OCI-M2 (cell line): ENCODE data around the gene SKP1.

ENCODE experiments used
- DNase-seq: peaks from one replicate; lab custom pipeline; 2025; ENCODE audit not compliant: unreplicated experiment; lab: John Stamatoyannopoulos, UW

The SKP1 gene

GRCh38 chr5:134130239-134130945 is 46.4 kb downstream of the SKP1 start:
- DNase-seq, result no peak

DNA sequence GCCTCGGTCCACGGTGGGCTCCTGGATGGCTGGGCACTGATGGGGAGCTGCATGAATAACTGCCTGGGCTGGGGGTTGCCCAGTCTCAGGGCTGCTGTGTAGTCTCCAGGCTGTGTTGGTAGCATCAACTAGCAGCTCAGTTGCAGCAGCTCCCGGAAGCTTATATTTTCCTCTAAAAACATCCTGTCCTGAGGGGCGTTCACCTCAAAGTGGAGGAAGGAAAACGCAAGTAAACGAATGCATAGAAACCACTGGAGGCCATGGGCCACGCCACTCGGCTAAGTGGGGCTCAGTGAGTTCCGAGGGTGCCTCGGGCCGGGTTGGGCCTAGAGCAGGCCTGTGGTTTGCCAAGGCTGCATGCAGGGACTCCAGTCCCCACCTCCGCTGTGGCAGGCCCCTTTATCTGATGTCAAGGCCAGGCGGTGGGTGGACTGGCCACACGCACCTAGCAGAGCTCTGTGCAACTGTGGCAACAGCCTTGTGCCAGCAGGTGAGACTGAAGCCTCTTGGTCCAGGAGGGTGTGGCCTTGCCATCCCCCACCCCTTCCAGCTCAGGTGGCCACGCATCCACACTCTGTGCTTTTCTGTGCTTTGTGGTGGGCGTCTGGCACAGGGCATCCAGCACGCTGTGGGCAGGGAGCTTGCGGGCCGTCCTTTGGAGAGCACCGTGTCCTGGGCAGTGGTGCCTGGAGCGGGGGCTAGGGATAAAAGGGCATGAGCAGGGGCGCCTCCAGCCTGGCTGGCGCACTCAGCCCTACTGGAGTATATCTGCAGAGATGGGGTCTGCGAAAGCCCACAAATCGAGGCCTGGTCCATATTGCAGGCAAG is 47.1 kb downstream of the SKP1 start:
- no peak for DNase-seq

DNA sequence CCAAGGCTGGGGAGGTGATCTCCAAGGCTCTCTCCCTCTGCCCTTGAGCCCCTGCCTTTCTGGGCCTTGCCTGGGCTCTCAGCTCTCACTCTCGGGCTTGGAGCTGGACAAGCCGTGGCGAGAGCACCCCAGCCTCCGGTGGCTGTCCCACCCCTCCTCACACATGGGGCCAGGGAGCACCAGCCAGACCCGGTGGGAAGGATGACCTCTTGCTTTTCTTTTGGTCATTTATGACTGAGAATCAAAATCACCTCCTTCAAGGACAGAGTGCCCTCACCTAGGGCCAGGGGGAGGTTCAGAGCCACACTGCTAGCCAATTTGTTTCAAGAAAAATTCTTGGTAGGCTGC is 48.1 kb downstream of the SKP1 start:
- no peak for DNase-seq

DNA sequence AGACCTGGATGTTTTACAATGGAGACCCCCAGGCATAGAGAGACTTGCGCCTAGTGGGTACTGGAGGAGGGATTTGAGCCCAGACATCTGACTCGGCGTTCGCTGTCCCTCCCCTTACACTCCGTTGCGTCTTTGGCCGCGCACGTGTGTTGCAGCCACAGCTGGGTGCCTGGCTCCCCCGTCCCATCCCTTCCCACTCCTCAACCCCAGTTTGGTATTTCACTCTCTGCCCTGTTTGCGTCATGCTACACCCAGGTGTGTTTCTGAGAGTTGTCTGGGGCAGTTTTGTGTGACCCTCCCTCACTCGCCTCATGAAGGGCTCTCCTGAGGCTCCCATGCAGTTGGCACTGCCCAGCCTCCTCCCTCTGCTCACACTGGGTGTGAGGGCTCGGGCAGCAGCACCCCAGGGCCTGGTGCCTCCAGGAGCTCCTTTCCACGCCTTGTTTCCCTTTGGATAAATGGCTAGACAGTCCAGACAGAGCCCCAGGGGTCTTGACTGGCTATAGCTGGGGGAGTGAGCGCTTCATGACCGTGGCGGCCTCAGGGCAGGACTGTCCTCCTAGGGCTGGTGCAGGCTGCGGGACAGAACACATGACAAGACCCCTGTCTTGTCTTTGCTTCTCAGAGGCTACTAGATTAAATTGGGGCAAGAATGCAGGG is 48.6 kb downstream of the SKP1 start:
- no peak for DNase-seq

DNA sequence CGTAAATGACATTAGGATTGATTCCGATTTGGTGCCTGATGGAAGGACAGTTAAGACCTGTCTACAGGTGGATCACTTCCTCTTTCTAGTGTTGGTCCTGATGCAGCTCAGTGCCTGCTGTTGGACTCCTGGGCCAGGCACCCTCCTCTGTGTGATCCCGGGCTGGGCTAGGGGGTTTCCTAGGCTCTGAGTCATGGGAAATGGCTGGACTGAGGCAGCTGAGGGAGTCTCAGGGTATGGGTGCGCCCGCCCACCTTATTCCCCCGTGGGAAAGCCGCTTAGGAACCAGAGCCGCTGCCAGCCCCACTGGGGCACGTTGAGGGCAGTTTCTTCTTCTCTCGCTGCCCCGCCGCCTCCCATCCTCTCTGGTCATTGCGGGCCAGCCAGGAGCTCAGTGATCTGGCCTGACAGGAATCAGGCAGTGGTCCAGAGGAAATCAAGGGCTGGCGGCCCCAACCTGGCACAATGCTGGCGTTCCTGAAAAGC is 49.3 kb downstream of the SKP1 start:
- no peak for DNase-seq

DNA sequence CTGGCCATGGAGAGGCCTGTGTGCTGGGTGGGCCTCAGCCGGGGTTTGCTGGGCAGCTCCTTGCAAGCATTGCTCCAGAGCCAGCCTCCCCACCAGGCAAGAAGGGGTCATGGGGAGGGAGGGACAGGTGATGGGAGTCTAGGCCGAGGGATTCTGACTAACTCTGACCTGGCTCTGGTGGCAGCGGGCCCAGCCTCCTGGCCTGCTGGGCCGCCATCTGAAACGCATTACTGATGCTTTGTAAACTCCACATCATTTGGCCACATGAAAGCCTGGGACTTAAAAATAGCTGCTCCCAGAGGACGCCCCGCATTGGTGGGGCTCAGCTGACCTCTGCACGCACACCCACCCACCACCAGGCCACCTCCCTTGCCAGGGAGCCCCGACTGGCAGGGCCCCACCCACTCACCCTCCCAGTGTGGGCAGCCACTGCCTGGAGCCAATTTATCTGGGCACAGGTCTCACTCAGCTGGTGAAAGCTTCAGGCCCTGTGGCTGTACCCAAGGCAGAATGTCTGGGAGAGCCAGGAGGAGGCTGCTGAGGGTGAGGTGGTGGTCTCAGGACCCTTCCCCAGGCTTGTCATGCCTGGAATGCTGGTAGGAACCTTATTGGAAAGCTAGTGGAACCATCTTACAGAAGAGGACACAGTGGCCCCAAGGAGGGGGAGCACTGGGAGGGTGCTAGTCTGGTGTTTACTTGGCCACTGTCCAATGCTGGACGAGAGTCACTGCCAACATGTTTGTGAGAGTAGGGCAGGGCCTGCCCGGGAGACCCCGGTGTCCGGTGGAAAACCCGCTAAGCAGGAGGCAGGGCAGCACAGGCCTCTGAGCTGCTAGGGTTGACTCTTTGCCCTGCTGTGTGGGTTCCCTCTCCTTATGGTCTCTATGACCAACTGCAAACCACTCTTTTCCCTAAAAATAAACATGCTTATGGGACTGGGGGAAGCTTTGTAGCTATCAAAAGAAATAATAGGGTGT is 51.4 kb downstream of the SKP1 start:
- DNase-seq, result no peak

DNA sequence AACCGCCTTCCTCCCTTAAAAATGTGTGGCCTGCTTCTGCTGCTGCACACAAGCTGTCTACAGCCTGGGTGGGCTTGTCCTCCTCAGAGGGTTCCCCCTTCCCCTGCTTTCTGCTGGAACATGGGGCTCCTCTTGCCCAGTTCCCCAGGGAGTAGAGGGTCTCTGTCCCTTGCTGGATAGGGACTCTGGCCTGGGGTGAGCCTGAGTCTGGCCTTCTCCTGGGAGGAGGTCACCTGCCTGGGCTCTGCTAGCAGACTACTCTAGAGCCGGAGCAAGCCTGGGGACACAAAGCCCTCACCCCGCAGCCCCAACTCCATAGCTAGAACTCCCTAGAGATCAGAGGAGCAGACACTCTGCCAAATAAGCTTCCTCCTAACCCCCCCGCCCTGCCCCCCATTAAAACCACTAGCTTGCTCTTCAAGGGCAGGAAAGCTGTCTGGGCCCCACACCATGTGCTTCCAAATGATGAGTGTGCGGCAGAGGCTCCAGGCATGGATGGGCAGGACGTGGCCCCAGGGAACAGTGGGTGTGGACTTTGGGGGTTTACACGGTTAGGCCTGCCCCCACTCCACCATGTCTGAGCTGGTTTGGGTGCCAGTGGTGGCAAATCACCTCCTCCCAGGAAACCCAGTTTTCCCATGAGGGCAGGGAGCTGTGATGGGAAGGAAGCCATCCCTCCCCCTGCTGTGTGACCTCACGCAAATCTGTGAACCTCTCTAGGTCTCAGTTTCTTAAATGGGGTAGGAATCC is 52.3 kb downstream of the SKP1 start:
- DNase-seq, result no peak

- no peak for DNase-seq
Measured at GRCh38 chr5:134123360-134123759, 53.4 kb downstream of the SKP1 start.

- DNase-seq, result no peak
Measured at GRCh38 chr5:134122530-134122929, 54.2 kb downstream of the SKP1 start.

DNA sequence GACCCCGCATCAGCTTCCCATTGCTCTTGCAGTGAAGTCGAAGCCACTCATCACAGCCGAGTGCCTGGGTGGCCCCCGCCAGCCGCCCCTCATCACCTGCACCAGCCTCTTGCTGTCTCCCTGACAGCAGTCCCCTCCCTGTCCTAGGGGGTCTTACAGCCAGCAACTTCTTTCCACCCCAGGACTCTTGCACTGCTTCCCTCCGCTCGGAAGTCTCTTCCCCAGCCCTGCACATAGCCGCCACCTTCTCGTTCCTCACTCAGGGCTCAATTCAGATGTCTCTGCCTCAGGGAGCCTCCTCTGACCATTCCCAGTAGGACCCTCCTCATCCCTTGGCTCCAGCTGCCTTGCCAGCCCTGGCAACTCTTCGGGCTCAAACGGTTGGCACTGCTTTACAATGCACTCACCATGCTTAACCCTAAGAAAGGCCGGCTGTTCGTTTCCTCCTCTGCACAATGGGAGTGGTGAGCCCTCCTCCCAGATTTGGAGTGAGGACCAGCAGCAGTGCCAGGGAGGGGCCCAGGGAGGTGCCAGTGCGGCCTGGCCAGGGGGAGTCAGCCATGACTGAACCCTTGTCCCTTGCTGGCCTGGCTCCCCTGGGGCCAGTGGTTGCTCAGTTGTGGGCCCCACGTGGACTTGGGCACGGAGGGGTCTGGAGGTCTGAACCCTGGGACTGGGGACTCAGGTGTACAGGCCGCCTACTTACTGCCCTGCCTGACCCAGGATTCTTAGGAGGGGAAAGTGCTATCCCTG is 56.2 kb downstream of the SKP1 start:
- no peak for DNase-seq

- DNase-seq, result no peak
Measured at GRCh38 chr5:134119720-134120119, 57.0 kb downstream of the SKP1 start.

- no peak for DNase-seq
Measured at GRCh38 chr5:134118212-134118835, 58.4 kb downstream of the SKP1 start.

GRCh38 chr5:134116789-134117761 is 59.7 kb downstream of the SKP1 start:
- DNase-seq, result no peak

DNA sequence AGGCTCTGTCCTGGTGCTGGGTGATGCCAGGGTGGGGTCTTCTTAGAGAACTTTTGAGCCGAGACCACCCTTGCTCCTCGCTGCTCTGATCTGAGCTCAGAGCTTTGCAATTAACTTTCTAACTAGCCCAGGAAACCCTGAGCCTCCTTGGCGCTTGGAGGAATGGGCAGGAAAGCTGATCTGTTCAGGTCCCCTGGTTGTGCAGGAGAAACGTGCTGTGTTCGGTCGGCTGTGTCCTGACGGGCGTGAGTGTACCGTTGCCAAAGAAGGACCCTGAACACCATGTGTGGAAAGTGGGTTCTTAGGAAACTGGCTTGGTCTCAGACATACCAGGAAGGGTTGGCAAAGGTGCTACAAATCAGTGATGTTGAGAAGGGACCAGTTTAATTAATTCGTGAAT is 60.5 kb downstream of the SKP1 start:
- DNase-seq, result no peak

DNA sequence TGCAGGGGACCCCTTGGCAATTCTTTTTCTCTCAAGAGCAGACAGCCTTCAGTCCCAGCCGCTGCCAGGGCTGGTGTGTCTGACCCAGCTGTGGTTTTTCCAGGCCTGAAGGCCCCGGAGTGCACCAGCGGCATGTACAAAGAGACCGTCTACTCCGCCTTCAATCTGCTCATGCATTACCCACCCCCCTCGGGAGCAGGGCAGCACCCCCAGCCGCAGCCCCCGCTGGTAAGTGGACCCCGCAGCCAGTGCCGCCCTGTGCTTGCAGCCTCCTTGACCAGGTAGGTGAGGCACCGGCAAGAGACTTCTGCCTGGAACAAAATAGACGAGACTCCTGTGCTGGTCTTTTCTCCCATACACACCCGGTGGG is 61.0 kb downstream of the SKP1 start:
- no peak for DNase-seq

- DNase-seq, result no peak
Measured at GRCh38 chr5:134114886-134115805, 61.6 kb downstream of the SKP1 start.
